Activated CD4-positive, alpha-beta T cell treated with anti-CD3 and anti-CD28 coated beads, Interleukin-2, amount 10 ng/mL, durations not matched to agents 7 days and 5 days (primary cell): ENCODE data around the gene COL23A1. TPM values are rescaled to one million over a fixed set of nuclear protein-coding genes. Genes with fewer than 3 reads are reported as not detected.
"Not testable (repeated sequence)": the region's sequence is repeated elsewhere in the genome, so short reads cannot be mapped to it uniquely, and the experiment has no call there.

Source experiments
- CTCF ChIA-PET: fragments of 350-600 bp; sonication (Branson Sonifier 250); formaldehyde crosslinking; loops from one replicate; lab custom pipeline; 2021; ENCODE audit warnings: antibody characterized with exemption; lab: Charles Lee
- POLR2A ChIA-PET: fragments of 350-600 bp; sonication (Branson Sonifier 250); formaldehyde crosslinking; loops from one replicate; lab custom pipeline; 2021; ENCODE audit warnings: antibody characterized with exemption; lab: Charles Lee
- DNase-seq: peaks from one replicate; pipeline ENCODE4 v3.0.0-alpha.2; 2020
- H3K27ac Mint-ChIP-seq: one replicate; pipeline ENCODE4 v1.8.0; 2021; ENCODE audit warnings: mild to moderate bottlenecking, moderate library complexity, mixed read lengths
- H3K27me3 Mint-ChIP-seq: one replicate; pipeline ENCODE4 v1.8.0; 2021; ENCODE audit warnings: mixed read lengths
- H3K36me3 Mint-ChIP-seq: one replicate; pipeline ENCODE4 v1.8.0; 2021; ENCODE audit warnings: low read depth, mixed read lengths
- H3K4me1 Mint-ChIP-seq: one replicate; pipeline ENCODE4 v1.8.0; 2021; ENCODE audit warnings: mixed read lengths
- H3K4me3 Mint-ChIP-seq: one replicate; pipeline ENCODE4 v1.8.0; 2021; ENCODE audit warnings: mild to moderate bottlenecking, moderate library complexity, mixed read lengths
- H3K9me3 Mint-ChIP-seq: one replicate; pipeline ENCODE4 v1.8.0; 2021; ENCODE audit warnings: mixed read lengths
- total RNA-seq, 2 experiments: library from RNA; stranded (reverse); gene quantifications; one replicate each; pipeline ENCODE4 v1.2.3, GENCODE V29; 2021

The COL23A1 gene
- total RNA-seq, 2 experiments from 2014 or later = 0.27 TPM; not detected in 1

GRCh38 chr5:178313316-178313715 lies 276.9 kb downstream of the COL23A1 start:
- no peaks in the 10 kb centered on the region for H3K27me3 Mint-ChIP-seq
- no peak overlapping the region for H3K4me3 Mint-ChIP-seq
- DNase-seq = no peak
- H3K9me3 Mint-ChIP-seq = peaks cover 3% of the 10 kb centered on the region
- POLR2A ChIA-PET = no interaction called here
- no peak overlapping the region for H3K27ac Mint-ChIP-seq
- H3K4me1 Mint-ChIP-seq = no peaks in the 10 kb centered on the region
- CTCF ChIA-PET = no interaction called here
- H3K36me3 Mint-ChIP-seq = no peaks in the 10 kb centered on the region

DNA sequence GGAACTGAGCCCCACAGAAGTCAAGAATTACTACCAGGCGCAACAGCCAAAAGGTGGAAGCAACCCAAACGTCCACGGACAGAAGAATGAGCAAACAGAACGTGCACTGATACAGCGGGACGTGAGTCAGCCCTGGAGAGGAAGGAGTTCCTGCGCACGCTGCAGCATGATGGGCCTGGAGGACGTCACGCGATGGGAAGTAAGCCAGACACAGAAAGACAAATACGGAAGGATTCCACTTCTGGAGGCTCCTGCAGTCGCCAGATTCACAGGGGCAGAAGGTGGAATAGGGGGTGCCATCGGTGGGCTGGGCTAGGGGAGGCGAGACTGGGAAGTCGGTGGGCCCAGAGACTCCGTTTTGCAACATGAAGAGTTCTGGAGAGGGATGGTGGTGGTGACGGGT lies 277.3 kb downstream of the COL23A1 start:
- DNase-seq = no peak
- Mint-ChIP-seq H3K4me3 (no peak overlapping the region), H3K27ac (no peak overlapping the region), H3K36me3 (no peaks in the 10 kb centered on the region), H3K27me3 (no peaks in the 10 kb centered on the region), H3K4me1 (no peaks in the 10 kb centered on the region), H3K9me3 (peaks cover 3% of the 10 kb centered on the region)
- CTCF ChIA-PET = no interaction called here
- POLR2A ChIA-PET = no interaction called here

DNA sequence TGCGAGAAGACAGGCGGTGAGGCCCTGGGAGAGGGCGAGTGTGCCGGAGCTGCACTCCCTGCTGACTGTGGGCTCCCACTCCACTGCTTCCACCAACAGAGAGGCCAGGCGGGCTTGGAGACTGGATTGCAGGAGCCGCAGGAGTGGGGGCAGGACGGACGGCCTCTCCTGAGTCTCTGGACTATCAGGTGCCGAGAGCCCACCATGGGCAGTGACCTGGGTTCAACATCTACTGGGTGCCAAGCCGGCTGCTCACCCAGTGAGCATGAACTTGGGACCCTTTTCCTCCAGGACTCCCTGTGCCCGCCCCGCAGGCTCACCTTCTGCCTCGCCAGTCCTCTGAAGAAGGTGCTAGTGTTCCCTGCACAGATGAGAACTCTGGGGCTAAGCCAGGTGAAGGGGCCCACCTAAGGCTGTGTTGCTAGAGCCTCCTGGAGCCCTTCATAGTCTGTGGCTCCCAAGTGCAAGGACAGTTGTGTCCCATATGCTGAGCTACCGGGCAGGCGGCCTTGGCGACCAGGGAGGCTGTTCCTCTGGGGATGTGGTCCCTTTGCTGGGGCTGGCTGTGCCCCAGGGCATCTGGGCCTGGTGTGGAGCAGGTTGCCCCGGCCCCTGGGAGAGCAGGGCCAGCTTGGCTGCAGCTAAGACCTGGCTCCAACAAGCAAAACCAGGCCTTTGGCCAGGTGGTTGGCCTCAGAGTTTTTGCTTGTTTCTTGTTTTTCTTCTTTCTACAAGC lies 279.9 kb downstream of the COL23A1 start:
- Mint-ChIP-seq H3K27ac (no peak overlapping the region), H3K4me3 (no peak overlapping the region), H3K36me3 (no peaks in the 10 kb centered on the region), H3K27me3 (no peaks in the 10 kb centered on the region), H3K4me1 (no peaks in the 10 kb centered on the region), H3K9me3 (no peaks in the 10 kb centered on the region)
- ChIA-PET POLR2A (no interaction called here), CTCF (interaction anchor here (0.6 kb wide), 1 partner anchor 1158 kb away, joined by 4 read pairs; no protein-coding TSS in a partner anchor)
- no peak for DNase-seq

DNA sequence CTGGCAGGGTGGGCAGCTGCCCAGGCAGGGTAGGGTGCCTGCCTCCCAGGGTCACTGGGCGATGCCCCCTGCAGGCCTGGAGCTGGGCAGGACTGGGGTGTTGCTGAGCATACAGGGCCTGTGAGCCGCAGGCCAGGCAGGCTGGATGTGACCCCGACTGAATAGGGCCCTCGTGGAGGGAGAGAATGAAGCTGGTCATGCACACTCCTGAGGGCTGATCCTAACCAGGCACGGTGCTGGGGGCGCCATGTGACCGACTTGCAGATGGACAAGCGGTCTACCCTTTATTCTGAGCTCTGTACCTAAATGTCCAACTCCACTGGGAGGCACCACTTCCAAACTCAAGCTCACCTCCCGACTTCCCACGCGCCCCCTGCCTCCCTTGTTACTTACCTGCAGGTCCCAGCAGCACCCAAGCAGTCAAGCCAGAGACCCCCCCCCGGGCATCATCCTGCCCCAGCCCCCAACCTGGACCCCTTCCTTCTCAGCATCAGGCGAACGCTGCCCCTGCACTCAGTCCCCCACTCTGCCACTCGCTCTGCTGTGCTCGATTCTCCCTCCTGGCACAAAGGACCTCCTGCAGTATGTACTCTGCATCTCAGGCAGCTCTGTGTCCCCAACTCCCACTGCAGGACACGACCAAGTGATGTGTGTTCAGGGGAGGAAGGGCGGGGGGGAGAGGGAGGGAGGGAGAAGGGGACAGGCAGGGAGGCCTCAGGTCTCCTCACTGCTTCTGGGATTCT lies 280.8 kb downstream of the COL23A1 start:
- H3K4me3 Mint-ChIP-seq = no peak overlapping the region
- no peak overlapping the region for H3K27ac Mint-ChIP-seq
- CTCF ChIA-PET = no interaction called here
- POLR2A ChIA-PET = interaction anchor here (0.5 kb wide), 1 partner anchor 286 kb away, joined by 3 read pairs; no protein-coding TSS in a partner anchor
- H3K27me3 Mint-ChIP-seq = no peaks in the 10 kb centered on the region
- no peaks in the 10 kb centered on the region for H3K9me3 Mint-ChIP-seq
- H3K4me1 Mint-ChIP-seq = no peaks in the 10 kb centered on the region
- H3K36me3 Mint-ChIP-seq = no peaks in the 10 kb centered on the region
- no peak for DNase-seq

DNA sequence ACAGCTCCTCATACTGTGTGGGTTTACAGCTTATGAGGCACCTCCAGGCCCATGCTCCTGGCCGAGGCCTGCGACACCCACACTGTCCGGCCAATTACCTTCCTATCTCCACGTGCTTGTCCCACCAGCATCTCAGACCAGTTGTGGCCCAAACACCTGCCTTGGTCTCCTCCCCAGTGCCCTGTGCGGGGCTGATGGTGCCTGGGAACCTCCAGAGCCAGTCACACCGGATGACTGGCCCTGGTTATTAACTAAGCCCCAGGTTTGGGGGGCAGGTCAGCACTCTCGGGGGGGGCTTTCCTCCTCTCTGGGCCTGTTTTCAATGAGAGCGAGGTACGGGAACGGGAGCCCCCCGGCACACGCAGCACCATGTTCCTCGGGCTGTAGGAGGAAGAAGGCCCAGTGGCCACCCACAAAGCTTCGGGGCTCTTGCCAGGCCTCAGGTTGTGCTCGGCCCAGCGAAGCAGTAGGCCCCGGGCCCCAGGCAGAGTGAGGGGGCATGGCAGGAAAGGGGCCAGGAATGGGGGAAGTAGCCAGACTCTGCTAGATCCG lies 281.6 kb downstream of the COL23A1 start:
- DNase-seq = no peak
- ChIA-PET CTCF (no interaction called here), POLR2A (no interaction called here)
- Mint-ChIP-seq H3K4me3 (no peak overlapping the region), H3K9me3 (no peaks in the 10 kb centered on the region), H3K27ac (no peak overlapping the region), H3K27me3 (no peaks in the 10 kb centered on the region), H3K4me1 (no peaks in the 10 kb centered on the region), H3K36me3 (no peaks in the 10 kb centered on the region)

GRCh38 chr5:178307267-178308045 lies 282.7 kb downstream of the COL23A1 start:
- no peak overlapping the region for H3K27ac Mint-ChIP-seq
- H3K4me1 Mint-ChIP-seq = no peaks in the 10 kb centered on the region
- H3K4me3 Mint-ChIP-seq = no peak overlapping the region
- H3K27me3 Mint-ChIP-seq = no peaks in the 10 kb centered on the region
- DNase-seq = no peak
- H3K9me3 Mint-ChIP-seq = no peaks in the 10 kb centered on the region
- ChIA-PET POLR2A (no interaction called here), CTCF (no interaction called here)
- H3K36me3 Mint-ChIP-seq = no peaks in the 10 kb centered on the region

DNA sequence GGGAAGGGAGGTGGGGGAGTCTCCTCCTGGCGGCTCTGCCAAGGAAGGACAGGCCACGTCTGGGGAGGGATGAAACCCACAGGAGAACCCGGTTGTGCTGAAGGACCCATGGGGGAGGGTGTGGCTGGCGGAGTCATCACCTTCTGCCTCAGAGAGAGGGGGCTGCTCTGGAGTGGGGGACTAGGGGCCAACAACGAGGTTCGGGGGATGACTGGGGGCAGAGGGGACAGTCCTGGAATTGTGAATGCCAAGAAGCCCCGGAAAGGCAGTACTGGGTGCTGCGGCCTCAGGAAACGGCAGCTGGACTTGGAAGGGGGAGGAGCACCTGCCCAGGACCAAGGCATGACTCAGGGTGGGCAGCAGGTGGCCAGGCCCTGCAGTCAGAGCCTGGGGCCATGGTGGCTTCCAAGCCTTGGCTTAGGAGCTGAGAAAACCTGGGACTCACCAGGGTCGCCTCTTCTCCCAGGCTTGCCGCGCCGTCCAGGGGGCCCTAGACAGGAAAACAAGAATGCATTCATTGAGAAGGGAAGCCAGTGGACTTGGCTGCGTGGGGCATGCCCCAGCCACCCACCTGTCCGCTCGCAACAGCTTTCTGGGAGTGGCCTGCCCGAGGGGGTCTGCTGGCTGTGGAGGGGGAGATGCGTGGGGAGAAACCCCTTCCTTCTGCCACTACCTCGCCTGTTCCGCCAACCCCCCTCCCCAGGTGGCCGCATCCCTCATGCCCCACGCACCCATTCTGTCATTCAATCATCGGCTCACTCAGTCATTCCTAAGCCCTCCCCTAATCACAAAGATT lies 283.6 kb downstream of the COL23A1 start:
- Mint-ChIP-seq H3K4me1 (no peaks in the 10 kb centered on the region), H3K36me3 (no peaks in the 10 kb centered on the region), H3K27me3 (no peaks in the 10 kb centered on the region), H3K4me3 (no peak overlapping the region), H3K9me3 (no peaks in the 10 kb centered on the region), H3K27ac (no peak overlapping the region)
- ChIA-PET POLR2A (no interaction called here), CTCF (no interaction called here)
- no peak for DNase-seq

GRCh38 chr5:178305801-178306200 lies 284.4 kb downstream of the COL23A1 start:
- Mint-ChIP-seq H3K9me3 (no peaks in the 10 kb centered on the region), H3K4me3 (no peak overlapping the region), H3K27ac (no peak overlapping the region), H3K27me3 (peaks cover 2% of the 10 kb centered on the region), H3K4me1 (no peaks in the 10 kb centered on the region), H3K36me3 (no peaks in the 10 kb centered on the region)
- DNase-seq = no peak
- POLR2A ChIA-PET = no interaction called here
- CTCF ChIA-PET = no interaction called here

DNA sequence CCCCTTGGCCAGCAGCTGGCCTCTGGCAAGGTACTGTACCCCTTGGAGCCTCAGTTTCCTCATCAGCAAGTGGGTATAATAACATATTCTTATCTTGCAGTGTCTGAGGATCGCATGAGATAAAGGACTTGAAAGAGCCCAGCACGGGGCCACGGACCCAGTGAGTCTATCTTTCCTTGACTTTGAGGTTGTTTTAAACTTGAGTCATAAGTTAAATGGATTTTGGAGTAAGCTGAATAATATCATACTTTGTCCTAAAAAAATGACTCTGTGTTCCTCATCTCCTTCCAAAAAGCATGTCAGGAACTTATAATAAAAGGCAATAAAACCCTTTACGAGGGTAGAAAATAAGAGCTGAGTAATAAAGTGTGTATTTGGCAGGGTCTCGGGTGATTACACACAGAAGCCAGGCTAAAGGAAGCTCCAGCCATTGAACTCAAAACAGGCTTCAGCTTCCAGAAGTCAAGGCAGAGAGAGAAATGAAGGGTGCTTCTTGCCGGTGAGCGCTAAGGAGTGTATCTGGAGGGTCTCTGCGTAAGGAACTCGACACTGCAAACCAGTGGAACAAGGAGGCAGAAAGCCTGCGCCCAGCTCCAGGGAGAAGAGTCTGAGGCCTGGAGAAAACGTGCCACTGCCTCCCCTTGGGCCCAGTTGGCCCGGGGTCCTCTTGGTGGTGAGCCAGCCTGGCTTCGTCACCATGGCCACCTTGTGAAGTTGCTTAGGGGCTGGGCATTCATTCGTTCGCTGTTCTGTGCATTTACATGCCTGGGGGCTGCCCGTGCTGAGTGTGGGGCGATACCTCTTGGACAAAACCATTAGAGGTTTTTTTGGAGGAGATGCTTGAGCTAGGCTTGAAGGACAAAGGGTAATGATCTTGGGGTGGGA lies 285.2 kb downstream of the COL23A1 start:
- H3K4me1 Mint-ChIP-seq = no peaks in the 10 kb centered on the region
- H3K27me3 Mint-ChIP-seq = peaks cover 2% of the 10 kb centered on the region
- CTCF ChIA-PET = interaction anchor here (1.3 kb wide), 1 partner anchor 10 kb away, joined by 3 read pairs; no protein-coding TSS in a partner anchor
- H3K9me3 Mint-ChIP-seq = no peaks in the 10 kb centered on the region
- POLR2A ChIA-PET = no interaction called here
- H3K27ac Mint-ChIP-seq = no peak overlapping the region
- DNase-seq = no peak
- H3K4me3 Mint-ChIP-seq = no peak overlapping the region
- no peaks in the 10 kb centered on the region for H3K36me3 Mint-ChIP-seq

DNA sequence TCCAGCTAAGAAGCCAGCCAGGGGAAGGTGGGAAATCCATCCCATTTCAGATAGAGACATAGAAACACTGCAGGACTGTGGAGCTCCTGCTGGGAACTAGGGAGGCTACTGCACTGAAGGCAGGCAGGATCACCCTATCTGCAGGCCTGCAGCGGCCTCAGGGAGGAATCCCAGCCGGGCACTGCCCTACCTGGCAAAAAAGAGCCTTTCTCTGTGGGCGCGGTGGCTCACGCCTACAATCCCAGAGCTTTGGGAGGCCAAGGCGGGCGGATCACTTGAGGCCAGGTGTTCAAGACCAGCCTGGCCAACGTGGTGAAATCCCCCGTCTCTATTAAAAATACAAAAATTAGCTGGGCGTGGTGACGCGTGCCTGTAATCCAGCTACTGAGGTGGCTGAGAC lies 286.2 kb downstream of the COL23A1 start:
- ChIA-PET POLR2A (no interaction called here), CTCF (interaction anchor here (1.3 kb wide), 1 partner anchor 11 kb away, joined by 3 read pairs; no protein-coding TSS in a partner anchor)
- Mint-ChIP-seq H3K4me3 (no peak overlapping the region), H3K27ac (no peak overlapping the region), H3K9me3 (no peaks in the 10 kb centered on the region), H3K27me3 (peaks cover 2% of the 10 kb centered on the region), H3K4me1 (no peaks in the 10 kb centered on the region), H3K36me3 (no peaks in the 10 kb centered on the region)
- DNase-seq = no peak

GRCh38 chr5:178302321-178302720 lies 287.9 kb downstream of the COL23A1 start:
- H3K27me3 Mint-ChIP-seq, H3K4me3 Mint-ChIP-seq, DNase-seq, H3K4me1 Mint-ChIP-seq, H3K27ac Mint-ChIP-seq, H3K36me3 Mint-ChIP-seq, CTCF ChIA-PET, H3K9me3 Mint-ChIP-seq: not testable (repeated sequence)
- POLR2A ChIA-PET = interaction anchor here (0.7 kb wide), 1 partner anchor 1395 kb away, joined by 3 read pairs; no protein-coding TSS in a partner anchor
